KOPT-K1 (cell line): Measurements from ENCODE around the gene NT5C3A.
"Not testable (repeated sequence)": the region's sequence is repeated elsewhere in the genome, so short reads cannot be mapped to it uniquely, and the experiment has no call there.

Experiments used
- H3K27ac ChIP-seq: fragments of 200-600 bp; sonication (generic); 2 replicates; pipeline ENCODE4 v1.5.1; 2016; ENCODE audit warnings: antibody characterized with exemption, mild to moderate bottlenecking, low read depth, low read length; ENCODE audit not compliant: poor library complexity, severe bottlenecking
- H3K36me3 ChIP-seq: fragments of 200-600 bp; sonication (generic); 2 replicates; pipeline ENCODE4 v1.5.1; 2017; ENCODE audit warnings: antibody characterized with exemption, mild to moderate bottlenecking, low read length, moderate library complexity; ENCODE audit not compliant: insufficient read depth
- H3K9me3 ChIP-seq: fragments of 200-600 bp; sonication (generic); 2 replicates; pipeline ENCODE4 v1.5.1; 2017; ENCODE audit warnings: antibody characterized with exemption, low read length, mild to moderate bottlenecking; ENCODE audit not compliant: insufficient read depth, poor library complexity, severe bottlenecking

The NT5C3A gene

GRCh38 chr7:33062023-33062781 lies at the start of gene NT5C3A:
Gene NT5C3A, minus strand, starts transcription at chr7:33062776. Its CDS starts 71 bp downstream, at chr7:33062705.
- Histone ChIP-seq H3K36me3 (peaks cover 9% of the 10 kb centered on the region; the same call in 1 of the 2 replicates), H3K9me3 (peaks cover 8% of the 10 kb centered on the region), H3K27ac (peak within 1 kb of the TSS; percentile 80)

DNA sequence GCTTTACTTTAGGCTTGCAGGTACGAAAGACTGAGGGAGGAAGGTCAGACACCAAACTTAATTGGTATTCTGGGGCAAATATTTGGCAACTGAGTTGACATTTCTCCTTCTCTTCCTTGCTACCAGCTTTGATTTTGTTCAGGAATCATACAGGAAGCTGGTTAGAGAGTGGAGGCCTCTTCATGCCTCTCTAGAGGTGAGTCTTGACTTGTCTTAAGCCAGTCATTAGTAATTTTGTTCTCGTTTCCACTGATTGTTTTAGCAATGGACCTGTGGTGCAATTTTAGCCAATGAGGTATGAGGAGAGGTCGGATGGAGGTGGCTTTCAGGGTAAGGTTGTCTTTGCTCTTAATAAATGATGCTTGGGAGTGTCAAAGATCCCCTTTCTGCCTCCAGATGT lies 49.0 kb upstream of the NT5C3A start:
- Histone ChIP-seq H3K27ac (no peak overlapping the region), H3K36me3 (no peaks in the 10 kb centered on the region)

GRCh38 chr7:33109758-33110238 lies 47.2 kb upstream of the NT5C3A start:
- Histone ChIP-seq H3K36me3 (no peaks in the 10 kb centered on the region), H3K27ac (no peak overlapping the region), H3K9me3 (no peaks in the 10 kb centered on the region)

More for the DNA sequence above, 49.0 kb upstream of the NT5C3A start:
- no peaks in the 10 kb centered on the region for H3K9me3 ChIP-seq

DNA sequence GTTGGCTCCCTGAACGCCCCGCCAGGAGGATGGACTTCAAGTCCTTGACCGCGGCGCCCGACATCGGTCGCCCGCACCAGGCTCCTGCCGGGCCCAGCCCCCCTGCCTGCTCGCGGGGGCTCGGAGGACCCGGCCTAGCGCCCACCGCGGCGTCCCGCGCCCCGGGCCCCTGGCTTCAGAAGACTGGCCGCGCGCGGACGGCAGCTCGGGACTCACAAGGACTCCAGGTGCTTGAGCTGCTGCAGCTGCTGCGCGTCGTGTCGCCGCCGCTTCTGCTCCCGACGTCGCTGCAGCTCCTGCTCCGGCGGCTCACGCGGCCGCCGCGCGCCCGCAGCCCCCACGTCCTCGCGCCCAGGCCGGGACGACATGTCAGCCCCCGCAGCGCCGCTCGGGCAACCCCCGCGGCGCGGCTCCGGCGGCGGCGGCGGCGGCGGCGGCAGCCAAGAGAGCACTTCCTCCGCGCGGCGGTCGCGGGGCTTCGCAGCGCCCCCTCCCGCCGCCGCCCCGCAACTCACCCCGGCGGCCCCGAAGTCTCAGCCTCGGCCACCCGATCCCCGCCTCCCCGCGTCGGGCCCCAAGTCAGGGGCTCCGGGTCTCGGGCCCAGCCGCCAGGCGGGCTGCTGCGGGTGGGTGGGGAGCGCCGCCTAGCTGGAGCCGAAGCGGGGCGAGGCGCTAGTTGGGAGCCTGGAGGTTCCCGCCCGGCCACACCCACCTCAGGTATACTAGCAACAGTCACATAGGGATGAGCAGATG lies 46.6 kb upstream of the NT5C3A start, which contains the start of gene RP9:
Gene RP9, minus strand, starts transcription at position 400 of the 753 bp plus-strand sequence. Its CDS starts 32 bp downstream, at position 368.
- Histone ChIP-seq H3K36me3 (peaks cover 1% of the 10 kb centered on the region; the same call in 1 of the 2 replicates), H3K9me3 (no peaks in the 10 kb centered on the region), H3K27ac (peak within 1 kb of the TSS; percentile 72)

DNA sequence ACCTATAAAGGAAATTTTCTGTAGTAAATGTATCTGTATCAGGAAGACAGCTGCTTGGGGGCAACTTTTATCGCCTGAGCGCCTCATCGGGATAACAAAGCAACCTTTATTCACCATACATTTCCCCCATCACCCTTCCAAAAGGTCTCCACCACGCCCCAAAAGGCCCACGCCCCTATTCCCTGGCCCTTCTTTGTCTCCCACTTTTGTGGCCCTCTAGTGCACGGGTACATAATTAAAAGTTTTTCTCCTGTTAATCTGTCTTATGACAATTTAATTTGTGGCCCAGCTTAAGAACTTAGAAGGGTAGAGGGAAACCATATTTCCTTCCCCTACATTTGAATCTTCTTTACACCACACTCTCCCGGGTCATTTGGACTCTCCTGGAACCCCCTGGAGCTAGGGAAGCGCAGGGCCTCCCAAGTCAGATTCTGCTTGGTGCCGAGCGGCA lies 46.0 kb upstream of the NT5C3A start:
- Histone ChIP-seq H3K36me3 (peaks cover 7% of the 10 kb centered on the region), H3K9me3 (no peaks in the 10 kb centered on the region), H3K27ac (peak overlapping the region; percentile 72)

GRCh38 chr7:33107136-33108066 lies 44.8 kb upstream of the NT5C3A start:
- H3K36me3 ChIP-seq, result peaks cover 19% of the 10 kb centered on the region
- H3K9me3 ChIP-seq, result no peaks in the 10 kb centered on the region
- no peak overlapping the region for H3K27ac ChIP-seq

DNA sequence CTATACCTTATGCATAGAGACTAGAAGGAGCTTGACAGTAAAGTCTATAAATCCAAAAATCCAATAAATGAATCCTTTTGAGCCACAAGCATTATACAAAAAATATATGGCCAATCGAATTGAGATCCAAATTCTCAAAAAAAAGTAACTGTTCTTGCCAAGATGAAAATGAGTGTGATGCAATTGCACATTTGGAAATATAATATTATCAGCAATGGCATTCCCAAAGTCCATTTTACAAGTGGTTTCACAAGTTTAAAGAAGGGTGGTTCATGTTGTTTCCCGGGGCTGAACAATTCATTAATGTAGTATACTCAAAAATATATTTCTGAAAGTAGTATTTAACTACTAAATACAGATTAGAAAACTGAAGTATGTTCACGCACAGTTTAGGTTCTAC lies 39.3 kb upstream of the NT5C3A start:
- peaks cover 74% of the 10 kb centered on the region for H3K36me3 ChIP-seq
- no peaks in the 10 kb centered on the region for H3K9me3 ChIP-seq
- no peak overlapping the region for H3K27ac ChIP-seq

DNA sequence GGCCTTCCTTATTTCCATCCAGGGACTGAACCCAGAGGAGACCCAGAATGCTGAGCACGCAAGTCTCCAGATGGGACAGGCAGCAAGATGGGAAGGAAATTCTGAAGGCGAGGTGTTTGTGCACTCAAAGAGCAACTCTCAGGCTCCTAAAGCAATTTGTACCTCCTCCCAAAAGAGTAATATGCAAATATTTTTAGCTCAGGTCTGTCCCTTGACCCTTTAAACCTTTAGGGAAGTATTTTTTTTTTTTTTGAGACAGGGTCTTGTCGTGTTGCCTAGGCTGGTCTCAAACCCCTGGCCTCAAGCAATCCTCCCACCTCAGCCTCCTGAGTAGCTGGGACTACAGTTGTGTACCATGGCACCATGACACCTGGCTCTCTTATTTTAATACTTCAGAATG lies 38.2 kb upstream of the NT5C3A start:
- Histone ChIP-seq H3K36me3 (peaks cover 85% of the 10 kb centered on the region), H3K27ac (no peak overlapping the region), H3K9me3 (no peaks in the 10 kb centered on the region)

DNA sequence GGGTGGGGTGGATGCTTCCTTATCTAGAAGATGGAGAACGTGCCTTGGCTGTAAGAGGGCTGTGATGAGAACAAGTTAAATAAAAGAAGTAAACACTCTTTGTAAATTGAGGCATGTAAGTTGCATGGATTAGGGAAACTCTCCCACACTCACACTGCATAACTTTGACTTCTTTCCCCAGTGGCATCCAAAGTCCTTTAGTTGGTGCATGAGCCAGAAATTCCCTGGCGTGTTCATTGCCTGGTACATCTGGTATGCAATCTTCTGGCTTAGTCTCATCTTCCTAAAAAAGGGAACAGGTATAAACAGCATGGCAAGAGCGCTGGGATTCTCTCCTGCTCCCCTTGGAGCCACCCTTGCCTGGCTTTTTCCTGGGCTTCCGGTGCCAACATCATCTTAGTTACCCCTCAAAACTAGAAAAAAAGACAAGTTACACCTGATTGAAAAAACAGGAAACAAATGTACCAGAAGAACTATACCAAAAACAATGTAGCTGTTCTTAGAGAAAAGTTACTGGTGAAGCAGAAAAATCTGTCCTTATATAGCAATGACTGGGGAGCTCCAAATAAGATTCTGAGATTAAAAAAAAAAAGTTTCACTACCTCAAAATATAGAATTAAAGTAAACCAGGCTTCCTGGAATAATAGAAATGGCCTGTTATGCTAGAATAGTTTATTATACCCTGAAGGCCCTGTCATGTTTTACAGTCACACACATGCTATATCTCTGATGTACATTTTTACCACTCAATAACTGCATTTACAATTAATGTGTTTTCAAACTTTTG lies 36.8 kb upstream of the NT5C3A start:
- H3K36me3 ChIP-seq, result peaks cover 94% of the 10 kb centered on the region

GRCh38 chr7:33094745-33095275 lies 32.2 kb upstream of the NT5C3A start:
- H3K27ac ChIP-seq, H3K9me3 ChIP-seq: not testable (repeated sequence)
- peaks cover 66% of the 10 kb centered on the region for H3K36me3 ChIP-seq

More for the DNA sequence above, 36.8 kb upstream of the NT5C3A start:
- H3K27ac ChIP-seq, result no peak overlapping the region
- no peaks in the 10 kb centered on the region for H3K9me3 ChIP-seq

DNA sequence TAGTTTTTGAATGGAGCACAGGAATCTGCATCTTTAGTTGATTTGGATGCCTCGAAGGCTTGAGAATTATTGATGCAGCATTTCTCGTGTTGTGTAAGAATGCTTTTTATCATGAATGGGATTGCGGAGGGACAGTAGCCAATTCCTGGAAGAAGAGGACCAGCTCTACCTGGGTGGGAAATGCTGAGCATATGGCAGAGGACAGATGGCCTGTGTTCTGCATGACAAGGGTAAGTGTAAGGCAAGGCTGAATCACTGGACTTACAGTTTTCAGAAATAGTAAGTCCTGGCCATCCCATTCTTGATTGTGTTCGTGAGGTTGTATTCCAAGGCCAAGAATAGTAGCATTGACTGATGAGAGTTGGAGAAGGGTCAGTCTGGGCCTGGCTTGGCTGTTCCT lies 30.7 kb upstream of the NT5C3A start:
- H3K9me3 ChIP-seq, result no peaks in the 10 kb centered on the region
- peaks cover 50% of the 10 kb centered on the region for H3K36me3 ChIP-seq
- no peak overlapping the region for H3K27ac ChIP-seq

- peaks cover 35% of the 10 kb centered on the region for H3K36me3 ChIP-seq
- H3K9me3 ChIP-seq, result no peaks in the 10 kb centered on the region
- H3K27ac ChIP-seq, result no peak overlapping the region
These were observed 29.1 kb upstream of the NT5C3A start for GRCh38 chr7:33091641-33092191.

DNA sequence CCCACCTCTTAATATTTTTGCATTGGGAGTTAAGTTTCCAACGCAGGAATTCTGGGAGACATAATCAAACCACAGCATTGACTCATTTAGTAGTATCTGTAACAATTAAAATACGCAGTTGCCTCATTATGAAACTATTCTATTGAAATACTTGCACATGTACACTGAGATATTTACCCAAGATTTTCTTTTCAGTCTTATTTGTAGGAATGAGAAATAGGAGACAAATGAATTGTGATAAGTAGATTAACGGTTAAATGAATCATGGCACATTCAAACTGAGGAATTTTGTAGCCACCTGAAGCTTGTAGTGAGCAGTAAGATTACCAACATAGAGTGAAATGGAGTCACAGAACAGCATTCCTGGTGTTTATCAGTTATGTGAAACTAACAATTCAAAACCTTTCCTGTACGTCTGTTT lies 28.5 kb upstream of the NT5C3A start:
- Histone ChIP-seq H3K27ac (no peak overlapping the region), H3K36me3 (peaks cover 29% of the 10 kb centered on the region), H3K9me3 (peaks cover 2% of the 10 kb centered on the region)
